Skeletal muscle satellite cell (primary cell): ENCODE measurements around the gene COL25A1.
A peak's percentile ranks its signal among the peaks of the same experiment; 100 is the strongest.

ENCODE experiments used
- H3K27me3 ChIP-seq: 2 replicates; pipeline ENCODE4 v1.7.0; 2013; ENCODE audit warnings: low read length; ENCODE audit not compliant: control insufficient read depth, insufficient read depth
- H3K36me3 ChIP-seq: 2 replicates; pipeline ENCODE4 v1.7.0; 2013; ENCODE audit warnings: mild to moderate bottlenecking, control low read depth, low read length; ENCODE audit not compliant: insufficient read depth
- H3K4me1 ChIP-seq: 2 replicates; pipeline ENCODE4 v1.7.0; 2013; ENCODE audit warnings: low read length; ENCODE audit not compliant: control insufficient read depth, insufficient read depth
- H3K4me2 ChIP-seq: 2 replicates; pipeline ENCODE4 v1.7.0; 2013; ENCODE audit warnings: mild to moderate bottlenecking, low read length
- H3K4me3 ChIP-seq: 2 replicates; pipeline ENCODE4 v1.7.0; 2013; ENCODE audit warnings: low read length
- H3K9ac ChIP-seq: 2 replicates; pipeline ENCODE4 v1.7.0; 2013; ENCODE audit warnings: mild to moderate bottlenecking, low read depth, low read length, moderate library complexity
- H3K9me3 ChIP-seq: replicated peaks from 2 replicates; pipeline ENCODE4 v1.7.0; 2013; ENCODE audit warnings: mild to moderate bottlenecking, control low read depth, low read length

Gene COL25A1

DNA sequence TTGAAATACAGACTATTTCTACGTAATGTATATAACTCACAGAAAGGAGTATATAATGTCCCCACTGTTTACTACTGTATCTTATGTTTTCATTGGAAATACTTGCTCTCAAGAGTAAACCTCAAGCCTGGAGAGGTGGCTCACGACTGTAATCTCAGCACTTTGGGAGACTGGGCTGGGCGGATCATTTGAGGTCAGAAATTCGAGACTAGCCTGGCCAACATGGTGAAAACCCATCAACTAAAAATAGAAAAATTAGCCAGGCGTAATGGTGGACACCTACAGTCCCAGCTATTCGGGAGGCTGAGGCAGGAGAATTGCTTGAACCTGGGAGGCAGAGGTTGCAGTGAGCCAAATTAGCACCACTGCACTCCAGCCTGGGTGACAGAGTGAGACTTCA, 92.8 kb downstream of the COL25A1 start:
- H3K4me2 ChIP-seq = no peak overlapping the region
- no peaks in the 10 kb centered on the region for H3K27me3 ChIP-seq
- no peaks in the 10 kb centered on the region for H3K36me3 ChIP-seq
- no peak overlapping the region for H3K9ac ChIP-seq
- H3K4me1 ChIP-seq = peaks cover 27% of the 10 kb centered on the region
- H3K9me3 ChIP-seq = no peaks in the 10 kb centered on the region
- H3K4me3 ChIP-seq = no peak overlapping the region

- no peaks in the 10 kb centered on the region for H3K36me3 ChIP-seq
Measured at GRCh38 chr4:109207898-109208297, 94.6 kb downstream of the COL25A1 start.

GRCh38 chr4:109207061-109207460, 95.4 kb downstream of the COL25A1 start:
- H3K9me3 ChIP-seq = no peaks in the 10 kb centered on the region
- peak overlapping the region; percentile 42 for H3K4me2 ChIP-seq
- H3K4me1 ChIP-seq = peaks cover 21% of the 10 kb centered on the region
- H3K36me3 ChIP-seq = no peaks in the 10 kb centered on the region
- H3K27me3 ChIP-seq = no peaks in the 10 kb centered on the region
- no peak overlapping the region for H3K4me3 ChIP-seq
- H3K9ac ChIP-seq = no peak overlapping the region

More at GRCh38 chr4:109207898-109208297, 94.6 kb downstream of the COL25A1 start:
- Histone ChIP-seq H3K9ac (no peak overlapping the region), H3K27me3 (no peaks in the 10 kb centered on the region), H3K4me3 (no peak overlapping the region), H3K9me3 (no peaks in the 10 kb centered on the region), H3K4me1 (peaks cover 25% of the 10 kb centered on the region), H3K4me2 (no peak overlapping the region)

DNA sequence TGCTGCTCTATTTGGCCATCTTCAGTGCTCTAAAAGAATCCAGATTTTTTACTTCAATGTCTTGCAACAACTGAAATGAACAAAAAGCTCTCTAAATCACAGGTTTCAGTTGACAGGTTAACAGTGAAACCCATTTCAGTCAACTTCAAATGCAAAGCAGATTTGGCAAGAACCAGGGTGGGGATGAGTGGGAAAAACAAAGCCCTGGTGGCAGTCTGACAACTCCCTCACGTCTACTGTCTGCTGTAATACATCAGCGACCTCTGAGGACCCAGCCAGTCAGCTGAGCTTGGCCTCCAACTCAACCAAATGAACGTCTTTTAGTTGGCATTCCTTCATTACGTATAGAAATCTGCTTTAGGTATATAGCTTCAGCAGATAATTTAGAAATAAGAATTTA, 95.8 kb downstream of the COL25A1 start:
- Histone ChIP-seq H3K4me3 (peak overlapping the region; percentile 11), H3K27me3 (no peaks in the 10 kb centered on the region), H3K9me3 (no peaks in the 10 kb centered on the region), H3K36me3 (no peaks in the 10 kb centered on the region), H3K4me2 (peak overlapping the region; percentile 42), H3K4me1 (peaks cover 18% of the 10 kb centered on the region), H3K9ac (no peak overlapping the region)

DNA sequence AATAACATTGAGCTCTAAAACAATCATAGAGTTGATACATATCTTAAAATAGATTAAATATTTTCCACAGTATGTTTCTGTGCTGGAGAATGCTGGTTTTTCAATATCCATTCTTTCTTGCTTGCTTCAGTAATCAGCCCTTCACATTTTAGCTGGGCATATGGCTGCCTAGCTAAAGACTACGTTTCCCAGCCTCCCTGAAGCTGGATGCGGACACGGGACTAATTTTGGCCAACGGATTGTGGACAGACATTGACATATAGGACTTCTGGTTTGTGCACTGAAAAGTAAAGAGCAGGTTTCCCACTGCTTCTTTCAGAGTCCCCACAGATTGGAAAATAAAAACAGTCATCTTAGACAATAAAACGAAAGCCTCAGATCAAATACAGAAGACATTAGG, 97.3 kb downstream of the COL25A1 start:
- no peaks in the 10 kb centered on the region for H3K27me3 ChIP-seq
- no peaks in the 10 kb centered on the region for H3K36me3 ChIP-seq
- peaks cover 13% of the 10 kb centered on the region for H3K4me1 ChIP-seq
- H3K9ac ChIP-seq = no peak overlapping the region
- H3K4me2 ChIP-seq = no peak overlapping the region
- H3K9me3 ChIP-seq = no peaks in the 10 kb centered on the region
- H3K4me3 ChIP-seq = no peak overlapping the region

GRCh38 chr4:109199585-109199984, 102.9 kb downstream of the COL25A1 start:
- Histone ChIP-seq H3K9ac (no peak overlapping the region), H3K36me3 (no peaks in the 10 kb centered on the region), H3K4me1 (no peaks in the 10 kb centered on the region), H3K9me3 (no peaks in the 10 kb centered on the region), H3K4me2 (no peak overlapping the region), H3K27me3 (no peaks in the 10 kb centered on the region), H3K4me3 (no peak overlapping the region)

DNA sequence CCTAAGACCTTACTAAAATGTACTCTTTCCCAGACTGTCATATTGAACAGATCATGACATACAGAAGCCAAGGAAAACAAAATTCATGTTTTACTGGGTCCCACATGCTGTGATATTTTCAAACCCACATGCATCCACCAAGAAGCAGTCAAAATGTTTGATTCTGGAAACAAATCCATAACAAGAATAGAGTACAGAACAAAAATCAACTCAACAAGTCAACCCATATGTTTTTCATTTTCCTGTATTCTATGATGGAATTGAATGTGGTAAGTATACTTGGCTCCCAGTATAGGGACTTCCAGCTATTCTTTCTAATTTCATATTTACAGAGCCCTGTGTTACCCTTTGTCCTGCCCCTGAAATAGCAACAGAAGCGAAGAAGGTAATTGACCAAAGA, 106.8 kb downstream of the COL25A1 start:
- Histone ChIP-seq H3K9me3 (no peaks in the 10 kb centered on the region), H3K4me3 (no peak overlapping the region), H3K9ac (no peak overlapping the region), H3K4me1 (no peaks in the 10 kb centered on the region), H3K27me3 (no peaks in the 10 kb centered on the region), H3K36me3 (no peaks in the 10 kb centered on the region), H3K4me2 (no peak overlapping the region)

- no peaks in the 10 kb centered on the region for H3K4me1 ChIP-seq
- H3K27me3 ChIP-seq = no peaks in the 10 kb centered on the region
- no peaks in the 10 kb centered on the region for H3K36me3 ChIP-seq
- H3K9me3 ChIP-seq = no peaks in the 10 kb centered on the region
- no peak overlapping the region for H3K9ac ChIP-seq
- H3K4me2 ChIP-seq = no peak overlapping the region
- H3K4me3 ChIP-seq = no peak overlapping the region
Measured at GRCh38 chr4:109191216-109191615, 111.2 kb downstream of the COL25A1 start.

DNA sequence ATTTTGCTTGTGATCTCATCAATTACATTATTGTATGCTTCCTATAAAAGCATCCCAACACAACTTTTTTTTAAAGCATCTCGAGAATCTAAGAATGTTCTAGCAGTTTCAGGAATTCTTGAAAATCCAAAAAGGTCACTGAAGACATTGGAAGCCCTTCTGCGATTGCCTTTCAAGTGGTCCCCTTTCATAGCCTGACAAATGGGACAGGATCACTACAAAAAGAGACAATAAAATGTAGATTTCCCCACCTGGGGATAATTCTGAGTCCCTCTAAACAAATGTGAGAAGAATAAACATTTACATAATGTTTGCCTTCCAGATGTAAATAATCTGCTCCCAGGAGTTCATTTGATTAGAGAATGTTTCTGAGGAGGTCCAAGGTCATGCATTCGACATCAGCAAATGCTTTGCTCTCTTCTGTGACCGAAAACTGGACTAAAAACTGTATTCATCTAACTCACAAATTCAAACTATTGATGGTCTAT, 116.0 kb downstream of the COL25A1 start:
- Histone ChIP-seq H3K4me3 (no peak overlapping the region), H3K9me3 (no peaks in the 10 kb centered on the region), H3K4me1 (no peaks in the 10 kb centered on the region), H3K36me3 (no peaks in the 10 kb centered on the region), H3K4me2 (no peak overlapping the region), H3K9ac (no peak overlapping the region), H3K27me3 (no peaks in the 10 kb centered on the region)

- Histone ChIP-seq H3K9ac (no peak overlapping the region), H3K4me2 (no peak overlapping the region), H3K36me3 (no peaks in the 10 kb centered on the region), H3K9me3 (no peaks in the 10 kb centered on the region), H3K4me3 (no peak overlapping the region), H3K27me3 (no peaks in the 10 kb centered on the region), H3K4me1 (no peaks in the 10 kb centered on the region)
Measured at GRCh38 chr4:109185951-109186350, 116.5 kb downstream of the COL25A1 start.

GRCh38 chr4:109185548-109185947, 116.9 kb downstream of the COL25A1 start:
- Histone ChIP-seq H3K9ac (no peak overlapping the region), H3K36me3 (no peaks in the 10 kb centered on the region), H3K4me1 (no peaks in the 10 kb centered on the region), H3K4me3 (no peak overlapping the region), H3K27me3 (no peaks in the 10 kb centered on the region), H3K4me2 (no peak overlapping the region), H3K9me3 (no peaks in the 10 kb centered on the region)

- no peaks in the 10 kb centered on the region for H3K27me3 ChIP-seq
- H3K4me1 ChIP-seq = no peaks in the 10 kb centered on the region
- H3K4me2 ChIP-seq = no peak overlapping the region
- no peak overlapping the region for H3K9ac ChIP-seq
- H3K4me3 ChIP-seq = no peak overlapping the region
- no peaks in the 10 kb centered on the region for H3K36me3 ChIP-seq
- no peaks in the 10 kb centered on the region for H3K9me3 ChIP-seq
Measured at GRCh38 chr4:109184491-109184961, 117.9 kb downstream of the COL25A1 start.
